IMR-90 (cell line): Measurements from ENCODE around the gene CCNJL. TPM values are rescaled to one million over a fixed set of nuclear protein-coding genes. Genes with fewer than 3 reads are reported as not detected.

Source experiments
- ATAC-seq: fragments of 200-7000 bp; cut with Tn5 transposase; 2 replicates; pipeline ENCODE4 v1.9.1; 2020; ENCODE audit warnings: low read depth, mild to moderate bottlenecking, moderate library complexity
- BruUV-seq: library from RNA; stranded (reverse); fragments of 400-500 nt; replicated peaks from 2 replicates; lab custom pipeline; 2021; lab: Mats Ljungman, UMichigan
- CTCF ChIA-PET: fragments of 300-600 bp; formaldehyde crosslinking; extraction: SDS; loops from one replicate; lab custom pipeline; 2021; ENCODE audit warnings: antibody characterized with exemption; lab: Yijun Ruan, JAX
- POLR2A ChIA-PET: fragments of 300-600 bp; sonication (Branson Sonifier 250); formaldehyde crosslinking; loops from one replicate; lab custom pipeline; 2022; ENCODE audit warnings: antibody characterized with exemption; ENCODE audit not compliant: unreplicated experiment; lab: Charles Lee
- DNase-seq: peaks from one replicate; pipeline ENCODE4 v3.0.0; 2013
- H2AFZ ChIP-seq: replicated peaks from 2 replicates; pipeline ENCODE3; 2013; ENCODE audit warnings: low read length, mild to moderate bottlenecking; ENCODE audit not compliant: poor library complexity
- H2AK5ac ChIP-seq: 2 replicates; pipeline ENCODE4 v1.6.1; 2013; ENCODE audit warnings: low read depth, low read length, inconsistent platforms
- H2AK9ac ChIP-seq: replicated peaks from 2 replicates; pipeline ENCODE3; 2013; ENCODE audit warnings: mild to moderate bottlenecking, low read depth, low read length, moderate library complexity; ENCODE audit not compliant: poor library complexity
- H2BK120ac ChIP-seq: 2 replicates; pipeline ENCODE4 v1.6.1; 2013; ENCODE audit warnings: low read depth, low read length, inconsistent platforms
- H2BK15ac ChIP-seq: 3 replicates; pipeline ENCODE4 v1.6.1; 2013; ENCODE audit warnings: low read depth, low read length, inconsistent platforms
- H2BK20ac ChIP-seq: 2 replicates; pipeline ENCODE4 v1.6.1; 2013; ENCODE audit warnings: low read depth, mild to moderate bottlenecking, inconsistent platforms, low read length, moderate library complexity
- H2BK5ac ChIP-seq: 2 replicates; pipeline ENCODE4 v1.6.1; 2013; ENCODE audit warnings: mild to moderate bottlenecking, low read depth, low read length, inconsistent platforms; ENCODE audit not compliant: poor library complexity, severe bottlenecking
- H3K14ac ChIP-seq: replicated peaks from 2 replicates; pipeline ENCODE4 v1.6.1; 2013; ENCODE audit warnings: low read depth, low read length, inconsistent platforms
- H3K18ac ChIP-seq: 2 replicates; pipeline ENCODE4 v1.6.1; 2013; ENCODE audit warnings: low read depth, low read length, control low read depth
- H3K23ac ChIP-seq: 2 replicates; pipeline ENCODE4 v1.6.1; 2013; ENCODE audit warnings: low read depth, low read length, inconsistent platforms
- H3K27ac ChIP-seq: 2 replicates; pipeline ENCODE4 v1.5.1; 2013; ENCODE audit warnings: mild to moderate bottlenecking, control low read depth, low read length; ENCODE audit not compliant: insufficient read depth
- H3K27me3 ChIP-seq: 2 replicates; pipeline ENCODE4 v1.6.1; 2013; ENCODE audit warnings: low read length; ENCODE audit not compliant: control insufficient read depth, insufficient read depth
- H3K36me3 ChIP-seq: 2 replicates; pipeline ENCODE4 v1.6.1; 2013; ENCODE audit warnings: low read length, mixed read lengths; ENCODE audit not compliant: control insufficient read depth, insufficient read depth
- H3K4ac ChIP-seq: 2 replicates; pipeline ENCODE4 v1.6.1; 2013; ENCODE audit warnings: low read depth, low read length, inconsistent platforms
- H3K4me1 ChIP-seq: 2 replicates; pipeline ENCODE4 v1.6.1; 2013; ENCODE audit warnings: low read length, mixed read lengths; ENCODE audit not compliant: control insufficient read depth, insufficient read depth
- H3K4me2 ChIP-seq: 2 replicates; pipeline ENCODE4 v1.6.1; 2013; ENCODE audit warnings: low read depth, mild to moderate bottlenecking, control low read depth, low read length, moderate library complexity
- H3K4me3 ChIP-seq: 2 replicates; pipeline ENCODE4 v1.5.1; 2013; ENCODE audit warnings: low read depth, mild to moderate bottlenecking, control low read depth, low read length, moderate library complexity; ENCODE audit not compliant: insufficient read depth
- H3K56ac ChIP-seq: 2 replicates; pipeline ENCODE4 v1.6.1; 2013; ENCODE audit warnings: low read length, inconsistent platforms; ENCODE audit not compliant: insufficient read depth; ENCODE audit errors: extremely low read depth
- H3K79me1 ChIP-seq, 2 experiments: 2 replicates each; pipeline ENCODE4 v1.6.1; 2013; ENCODE audit warnings: low read length in 2 of 2, inconsistent platforms in 1 of 2, low read depth in 1 of 2
- H3K9ac ChIP-seq: 2 replicates; pipeline ENCODE4 v1.6.1; 2013; ENCODE audit warnings: low read depth, low read length, control low read depth
- H3K9me1 ChIP-seq: 2 replicates; pipeline ENCODE4 v1.6.1; 2013; ENCODE audit warnings: low read length, inconsistent platforms; ENCODE audit not compliant: insufficient read depth
- H3K9me3 ChIP-seq: 2 replicates; pipeline ENCODE4 v1.6.1; 2013; ENCODE audit warnings: low read length; ENCODE audit not compliant: control insufficient read depth, insufficient read depth
- H4K20me1 ChIP-seq: 2 replicates; pipeline ENCODE4 v1.6.1; 2013; ENCODE audit warnings: low read length, inconsistent platforms; ENCODE audit not compliant: insufficient read depth
- H4K5ac ChIP-seq: 2 replicates; pipeline ENCODE4 v1.6.1; 2013; ENCODE audit warnings: mild to moderate bottlenecking, low read depth, low read length, control low read depth
- H4K8ac ChIP-seq, 2 experiments: 2 replicates each; pipeline ENCODE4 v1.6.1; 2013; ENCODE audit warnings: low read depth in 2 of 2, low read length in 2 of 2, control low read depth in 1 of 2, inconsistent platforms in 1 of 2
- H4K91ac ChIP-seq: 2 replicates; pipeline ENCODE4 v1.6.1; 2013; ENCODE audit warnings: low read depth, low read length, inconsistent platforms; ENCODE audit not compliant: insufficient read depth
- RAD21 ChIP-seq: IDR thresholded peaks from 2 replicates; pipeline ENCODE4 v1.6.1; 2012; ENCODE audit warnings: low read length, improper control_type of control experiment
- WGBS, 2 experiments: methylation state at CpG; one replicate each; pipeline versions ENCODE4 v1.1.5 to v1.1.7; 2013; ENCODE audit warnings: missing lambda C conversion rate in 2 of 2; ENCODE audit not compliant: insufficient read length in 1 of 2; ENCODE audit errors: extremely low coverage in 2 of 2; 5-methylcytosine and 5-hydroxymethylcytosine counted together
- dilution Hi-C: fragments of 300-500 bp; cut with HindIII; formaldehyde crosslinking; loops from one replicate; pipeline ENCODE4 v1.14.3; 2018; ENCODE audit warnings: low sequenced_read_pairs; ENCODE audit not compliant: unreplicated experiment
- in situ Hi-C: fragments of 300-500 bp; cut with MboI; formaldehyde crosslinking; loops from 3 replicates; pipeline ENCODE4 v1.14.3; 2019; ENCODE audit warnings: low sequenced_read_pairs, inconsistent platforms, mixed read lengths
- intact Hi-C: fragments of 100-400 bp; cut with micrococcal nuclease; formaldehyde crosslinking; loops from 2 replicates; pipeline ENCODE4 v1.10.0; 2022
- polyA plus RNA-seq, 3 experiments: library from polyadenylated mRNA; depleted of rRNA; stranded (reverse); fragments of >200 nt; gene quantifications; 2 replicates each; pipeline ENCODE4 v1.2.3, GENCODE V29; 2012; ENCODE audit warnings: low replicate concordance in 1 of 3
- total RNA-seq: library from RNA; depleted of rRNA; stranded (reverse); fragments of >200 nt; gene quantifications from 2 replicates; pipeline ENCODE4 v1.2.3, GENCODE V29; 2012

Gene CCNJL
- total and polyA plus RNA-seq, 2 of the 4 experiments (the other 2 are of a cell fraction): 2.0 to 3.8 TPM

DNA sequence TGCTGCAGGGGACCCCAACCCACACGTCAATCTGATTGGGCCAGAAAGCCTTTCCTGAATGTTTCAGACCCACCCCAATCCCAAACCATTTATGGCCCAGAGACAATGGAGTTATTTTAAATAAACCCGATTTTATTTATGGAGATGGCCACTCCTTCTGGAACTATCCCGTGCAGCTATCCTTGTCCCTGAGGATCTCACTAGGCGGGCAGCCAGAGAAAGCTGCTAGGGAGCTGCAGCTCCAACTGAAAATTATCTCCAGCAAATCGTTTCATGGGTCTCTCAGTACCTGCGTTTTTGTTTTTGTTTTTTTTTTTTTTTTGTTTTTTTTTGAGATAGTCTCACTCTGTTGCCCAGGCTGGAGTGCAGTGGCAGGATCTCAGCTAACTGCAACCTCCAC, 35.1 kb upstream of the CCNJL start:
- Histone ChIP-seq H3K4me2 (no peak overlapping the region), H3K9me3 (no peaks in the 10 kb centered on the region), H2BK15ac (no peak overlapping the region), H3K9ac (no peak overlapping the region), H3K27me3 (no peaks in the 10 kb centered on the region), H3K18ac (no peak overlapping the region), H3K4ac (no peak overlapping the region), H2AFZ (no peak overlapping the region), H3K79me1 (no peaks in the 10 kb centered on the region), H3K27ac (no peak overlapping the region), H3K4me1 (peaks cover 2% of the 10 kb centered on the region; the same call in 1 of the 2 replicates), H4K5ac (no peak overlapping the region), H2AK5ac (no peak overlapping the region), H4K8ac (no peak overlapping the region), H2BK120ac (no peak overlapping the region), H4K20me1 (no peaks in the 10 kb centered on the region), H2BK20ac (no peak overlapping the region), H2BK5ac (no peak overlapping the region), H3K4me3 (no peak overlapping the region), H3K56ac (no peak overlapping the region), H3K23ac (no peak overlapping the region), H3K36me3 (no peaks in the 10 kb centered on the region), H4K91ac (no peak overlapping the region), H2AK9ac (no peak overlapping the region), H3K9me1 (peaks cover under 1% of the 10 kb centered on the region; the same call in 1 of the 2 replicates), H3K14ac (no peak overlapping the region)
- ChIA-PET CTCF (interaction anchor here (0.7 kb wide), 1 partner anchor 522 kb away, joined by 4 read pairs; no protein-coding TSS in a partner anchor), POLR2A (no interaction called here)
- dilution Hi-C loops (no loop called here), in situ Hi-C loops (loop anchor here (5.0 to 25.0 kb wide), 2 partner anchors 325 to 910 kb away; no protein-coding TSS in a partner anchor), intact Hi-C loops (loop anchor here (5.0 kb wide), 1 partner anchor 905 kb away; no protein-coding TSS in a partner anchor)
- TF ChIP-seq RAD21: no peak
- BruUV-seq: no TSS peak
- WGBS, 2 experiments: no CpG with 5 or more reads among the region's 6 CpGs
- ATAC-seq (no peak), DNase-seq (no peak)
